Coronary artery (tissue), 2 donors: ENCODE data around the gene GALNT1.

Source experiments
- DNase-seq: peaks from one replicate; pipeline ENCODE4 v3.0.0-alpha.2; 2017; ENCODE audit warnings: low spot score
- H3K27ac ChIP-seq, 2 donors: fragments of 200-600 bp; sonication (generic); one replicate each; pipeline ENCODE4 v1.5.1; 2016 to 2019
- H3K4me3 ChIP-seq: fragments of 200-600 bp; sonication (generic); 2 replicates; pipeline ENCODE4 v1.5.1; 2016; ENCODE audit warnings: mild to moderate bottlenecking, moderate library complexity
- TF ChIP-seq, protein P1 (sequence below): fragments of 200-600 bp; sonication (generic); IDR thresholded peaks from one replicate; pipeline ENCODE4 v1.5.1; 2019; ENCODE audit warnings: antibody characterized with exemption

The GALNT1 gene

DNA sequence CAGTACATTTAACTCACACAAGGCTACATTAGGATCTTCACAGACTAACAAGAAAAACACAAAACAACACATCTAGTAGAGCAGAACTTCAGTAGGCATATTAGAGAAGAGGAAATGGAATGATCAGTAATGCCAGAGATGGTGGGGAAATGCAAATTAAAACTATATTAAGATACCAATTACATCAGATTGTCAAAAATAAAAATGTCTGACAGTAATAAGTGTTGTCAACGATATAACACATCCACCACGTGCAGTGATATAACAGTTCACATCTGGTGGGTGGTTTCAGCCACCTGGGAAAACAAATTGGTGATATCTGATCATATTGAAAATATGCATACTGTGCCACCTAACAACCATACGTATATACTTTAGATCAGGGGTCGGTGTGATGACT lies 59.9 kb downstream of the GALNT1 start:
- TF ChIP-seq, protein P1, sequence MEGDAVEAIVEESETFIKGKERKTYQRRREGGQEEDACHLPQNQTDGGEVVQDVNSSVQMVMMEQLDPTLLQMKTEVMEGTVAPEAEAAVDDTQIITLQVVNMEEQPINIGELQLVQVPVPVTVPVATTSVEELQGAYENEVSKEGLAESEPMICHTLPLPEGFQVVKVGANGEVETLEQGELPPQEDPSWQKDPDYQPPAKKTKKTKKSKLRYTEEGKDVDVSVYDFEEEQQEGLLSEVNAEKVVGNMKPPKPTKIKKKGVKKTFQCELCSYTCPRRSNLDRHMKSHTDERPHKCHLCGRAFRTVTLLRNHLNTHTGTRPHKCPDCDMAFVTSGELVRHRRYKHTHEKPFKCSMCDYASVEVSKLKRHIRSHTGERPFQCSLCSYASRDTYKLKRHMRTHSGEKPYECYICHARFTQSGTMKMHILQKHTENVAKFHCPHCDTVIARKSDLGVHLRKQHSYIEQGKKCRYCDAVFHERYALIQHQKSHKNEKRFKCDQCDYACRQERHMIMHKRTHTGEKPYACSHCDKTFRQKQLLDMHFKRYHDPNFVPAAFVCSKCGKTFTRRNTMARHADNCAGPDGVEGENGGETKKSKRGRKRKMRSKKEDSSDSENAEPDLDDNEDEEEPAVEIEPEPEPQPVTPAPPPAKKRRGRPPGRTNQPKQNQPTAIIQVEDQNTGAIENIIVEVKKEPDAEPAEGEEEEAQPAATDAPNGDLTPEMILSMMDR = no peak
- no peak for DNase-seq
- Histone ChIP-seq H3K27ac (no peak overlapping the region), H3K4me3 (no peak overlapping the region)

DNA sequence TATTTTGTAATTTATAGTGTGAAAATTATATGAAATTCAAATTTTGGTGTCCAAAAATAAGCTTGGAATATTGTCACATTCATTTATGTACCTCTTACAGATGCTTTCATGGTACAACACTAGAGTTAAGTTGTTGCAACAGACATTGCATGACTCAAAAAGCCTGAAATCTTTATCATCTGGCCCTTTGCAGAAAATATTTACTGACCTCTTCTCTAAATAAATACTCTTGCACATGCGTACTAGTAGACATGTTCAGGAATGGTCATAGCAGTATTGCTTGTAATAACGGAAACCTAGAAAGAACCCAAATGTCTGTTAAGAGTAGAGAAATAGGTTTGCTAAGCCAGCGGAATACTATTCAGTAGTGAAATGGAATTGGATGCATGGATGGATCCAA lies 60.4 kb downstream of the GALNT1 start:
- Histone ChIP-seq H3K27ac (no peak overlapping the region), H3K4me3 (no peak overlapping the region)
- DNase-seq = no peak
- TF ChIP-seq, protein P1 = no peak

DNA sequence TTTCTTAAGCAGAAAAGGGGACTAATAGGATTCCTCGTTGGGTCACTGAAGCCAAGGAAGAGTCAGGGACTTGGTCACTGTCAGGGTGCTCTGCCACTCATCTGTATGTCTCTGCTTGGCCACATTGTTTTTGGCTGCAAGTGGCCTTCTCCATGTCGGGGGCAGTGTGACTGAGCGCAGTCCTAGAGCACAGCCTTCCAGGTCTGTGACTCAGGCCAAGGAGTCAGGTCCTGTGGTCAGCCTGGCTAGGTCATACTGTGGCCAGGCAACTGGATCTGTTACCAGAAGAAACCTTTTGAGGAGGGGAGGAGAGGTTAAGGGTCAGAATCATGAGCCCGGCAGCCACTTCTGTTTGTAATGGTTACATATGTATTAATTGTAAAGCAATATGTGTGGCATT lies 61.3 kb downstream of the GALNT1 start:
- Histone ChIP-seq H3K27ac (no peak overlapping the region), H3K4me3 (no peak overlapping the region)
- DNase-seq = no peak
- TF ChIP-seq, protein P1 = no peak

DNA sequence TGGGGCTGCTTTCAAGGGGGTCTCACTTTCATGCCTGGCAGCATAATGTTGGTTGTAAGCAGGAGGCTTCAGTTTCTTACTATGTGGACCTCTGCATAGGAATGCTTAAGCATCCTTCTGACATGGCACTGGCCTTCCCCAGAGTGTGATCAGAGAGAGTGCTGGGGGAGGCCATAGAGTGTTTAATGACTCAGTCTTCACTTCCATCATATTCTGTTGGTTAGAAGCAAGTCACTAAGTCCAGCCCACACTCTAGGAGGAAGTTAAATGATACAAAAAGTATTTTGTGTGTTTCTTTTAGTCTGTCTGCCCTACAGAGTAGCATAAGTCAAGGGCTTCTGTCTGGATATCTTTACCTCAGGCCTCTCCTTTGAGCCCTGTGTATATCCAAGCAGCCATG lies 64.9 kb downstream of the GALNT1 start:
- no peak for DNase-seq
- TF ChIP-seq, protein P1 = no peak
- Histone ChIP-seq H3K4me3 (no peak overlapping the region), H3K27ac (no peak overlapping the region)

DNA sequence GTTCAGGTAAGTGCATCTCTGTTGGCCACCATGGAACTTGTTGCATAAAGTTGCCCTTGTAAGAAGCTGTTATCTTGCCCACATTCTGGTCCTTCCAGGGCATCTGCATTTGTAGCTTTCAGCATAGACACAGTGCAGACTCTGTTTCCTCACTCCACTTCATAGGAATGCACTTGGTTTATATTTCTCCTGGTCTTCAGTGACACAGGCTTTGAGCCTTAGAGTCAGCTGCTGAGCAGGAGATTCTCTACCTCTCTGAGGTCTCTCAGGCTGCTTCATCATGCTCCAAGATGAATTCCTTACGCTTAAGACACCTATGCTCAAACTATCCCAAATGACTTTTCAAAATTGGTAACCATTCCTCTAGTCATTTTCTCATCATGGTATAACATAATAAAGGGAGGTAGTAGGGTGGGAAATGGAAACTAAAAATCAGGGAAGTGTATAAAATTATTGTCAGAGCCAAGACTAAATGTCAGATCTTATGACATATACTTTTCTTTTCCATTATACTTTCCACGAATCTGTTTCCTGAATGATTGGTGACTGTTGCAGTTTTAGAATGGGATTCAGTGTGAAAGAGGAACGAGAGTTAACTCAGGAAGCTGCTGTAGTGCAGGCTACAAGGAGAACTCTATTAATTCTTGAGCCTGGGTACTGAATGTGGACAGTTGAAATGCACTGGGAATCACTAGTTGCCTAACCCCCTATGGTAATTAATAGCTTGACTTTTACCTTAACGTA lies 72.0 kb downstream of the GALNT1 start:
- TF ChIP-seq, protein P1 = no peak
- Histone ChIP-seq H3K27ac (no peak overlapping the region), H3K4me3 (no peak overlapping the region)

DNA sequence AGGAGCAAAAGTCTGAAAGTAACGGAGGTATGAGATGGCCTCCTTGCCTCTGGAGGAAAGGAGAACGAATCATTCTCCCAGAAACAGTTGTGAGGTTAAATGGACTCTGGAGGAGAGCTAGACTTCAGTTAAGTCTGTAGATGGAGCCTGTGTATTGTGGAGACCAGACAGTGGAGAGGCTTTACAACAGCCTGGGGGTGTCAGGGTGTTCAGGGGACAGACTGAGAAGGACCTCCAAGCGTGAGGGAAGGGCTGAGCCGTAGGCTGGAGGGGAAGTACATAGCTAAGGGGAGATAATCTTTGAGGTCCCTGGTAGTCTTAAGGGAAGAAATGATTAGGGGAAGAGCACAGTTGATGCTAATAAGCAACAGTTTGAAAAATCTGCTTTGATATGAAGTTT lies 76.6 kb downstream of the GALNT1 start:
- TF ChIP-seq, protein P1 = no peak
- no peak for DNase-seq
- Histone ChIP-seq H3K27ac (no peak overlapping the region), H3K4me3 (no peak overlapping the region)

More for the DNA sequence above, 72.0 kb downstream of the GALNT1 start:
- no peak for DNase-seq

DNA sequence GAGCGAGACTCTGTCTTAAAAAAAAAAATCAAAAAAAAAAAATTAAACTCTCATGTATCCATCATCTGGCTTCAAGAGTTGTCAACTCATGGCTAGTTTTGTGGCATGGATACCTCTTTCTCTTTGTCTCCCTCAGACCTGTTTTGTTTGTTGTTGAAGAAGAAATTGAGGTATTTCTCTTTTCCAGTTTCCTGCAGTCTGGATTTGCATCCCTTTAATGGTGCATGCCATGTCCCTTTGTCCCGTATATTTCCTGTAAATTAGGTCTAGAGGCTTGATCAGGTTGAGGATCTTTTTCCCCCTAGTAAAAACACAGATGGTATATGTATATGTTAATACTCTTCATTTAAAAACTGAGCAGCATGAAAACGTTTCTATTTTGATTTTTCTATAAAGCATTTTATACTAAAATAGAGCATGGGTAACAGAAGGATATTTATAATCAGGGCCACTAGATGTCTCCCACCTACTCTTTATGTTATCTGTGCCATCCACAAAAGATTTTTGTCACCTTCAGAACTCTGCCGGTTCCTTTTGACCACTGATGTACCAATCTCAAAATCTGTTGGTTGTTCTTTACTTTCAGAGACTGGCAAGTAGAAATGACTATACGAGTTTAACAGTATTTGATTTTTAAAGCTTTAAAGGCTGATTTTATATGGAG lies 80.1 kb downstream of the GALNT1 start:
- no peak overlapping the region for H3K4me3 ChIP-seq

More for the DNA sequence above, 80.1 kb downstream of the GALNT1 start:
- TF ChIP-seq, protein P1 = no peak
- H3K27ac ChIP-seq = no peak overlapping the region
- DNase-seq = no peak
